HCT116 (cell line): ENCODE data around the gene CHTF8.

ENCODE experiments used
- CTCF ChIP-seq, 3 experiments: fragments of 200-600 bp in 1 of 3; sonication (generic) in 1 of 3; IDR thresholded peaks in 2 of 3; conservative IDR thresholded peaks in 1 of 3; 2 replicates each; pipeline ENCODE4 v1.5.1; 2012 to 2017; ENCODE audit warnings: low read depth in 2 of 3, low read length in 2 of 3, antibody characterized with exemption in 1 of 3, borderline replicate concordance in 1 of 3, control low read depth in 1 of 3, mild to moderate bottlenecking in 1 of 3, mixed read lengths in 1 of 3, mixed run types in 1 of 3, moderate library complexity in 1 of 3; ENCODE audit not compliant: insufficient read depth in 1 of 3
- EGR1 ChIP-seq: IDR thresholded peaks from 2 replicates; pipeline ENCODE4 v1.6.1; 2012; ENCODE audit warnings: low read depth
- EZH2 ChIP-seq: fragments of 200-600 bp; sonication (generic); IDR thresholded peaks from 2 replicates; pipeline ENCODE4 v1.6.1; 2017; ENCODE audit warnings: antibody characterized with exemption, mixed run types
- EZH2phosphoT487 ChIP-seq: fragments of 200-600 bp; IDR thresholded peaks from 2 replicates; pipeline ENCODE4 v1.6.1; 2018; ENCODE audit warnings: antibody characterized with exemption, borderline replicate concordance
- FOSL1 ChIP-seq: IDR thresholded peaks from 2 replicates; pipeline ENCODE4 v1.6.1; 2012; ENCODE audit warnings: low read depth
- POLR2A ChIP-seq: IDR thresholded peaks from 2 replicates; pipeline ENCODE4 v1.7.0; 2011; ENCODE audit warnings: borderline replicate concordance; ENCODE audit not compliant: insufficient read depth, insufficient read length; ENCODE audit errors: extremely low read depth
- POLR2AphosphoS5 ChIP-seq: IDR thresholded peaks from 2 replicates; pipeline ENCODE4 v1.6.1; 2011; ENCODE audit warnings: mild to moderate bottlenecking, low read depth, low read length, moderate library complexity
- REST ChIP-seq: IDR thresholded peaks from 2 replicates; pipeline ENCODE4 v1.6.1; 2012; ENCODE audit warnings: low read depth
- TCF7L2 ChIP-seq: IDR thresholded peaks from 2 replicates; pipeline ENCODE4 v1.7.0; 2011; ENCODE audit warnings: borderline replicate concordance, inconsistent platforms; ENCODE audit not compliant: insufficient read depth, insufficient read length; ENCODE audit errors: extremely low read depth
- ZFX ChIP-seq: fragments of 450-650 bp; IDR thresholded peaks from 2 replicates; pipeline ENCODE4 v1.6.1; 2017
- ZNF274 ChIP-seq: fragments of 200-500 bp; sonication (Bioruptor generic); IDR thresholded peaks from 2 replicates; pipeline ENCODE4 v1.6.1; 2014; ENCODE audit warnings: mild to moderate bottlenecking, low read depth, low read length, inconsistent platforms
- TF ChIP-seq, protein P1 (sequence below): IDR thresholded peaks from 2 replicates; pipeline ENCODE4 v1.6.1; 2012

GRCh38 chr16:69131839-69132423, 457 bp downstream of the CHTF8 start:
- TF ChIP-seq TCF7L2, result no peak
- TF ChIP-seq ZNF274, result no peak
- TF ChIP-seq POLR2A, result no peak
- no peak for TF ChIP-seq CTCF (IDR thresholded peaks at IDR 0.05 in 2 of 3, conservative IDR thresholded peaks at IDR 0.05 in 1 of 3; ENCODE audit: borderline replicate concordance in 1 of 3, insufficient read depth in 1 of 3, low read depth in 2 of 3, low read length in 2 of 3)
- TF ChIP-seq, protein P1, sequence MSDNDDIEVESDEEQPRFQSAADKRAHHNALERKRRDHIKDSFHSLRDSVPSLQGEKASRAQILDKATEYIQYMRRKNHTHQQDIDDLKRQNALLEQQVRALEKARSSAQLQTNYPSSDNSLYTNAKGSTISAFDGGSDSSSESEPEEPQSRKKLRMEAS, result no peak
- no peak for TF ChIP-seq EZH2
- no peak for TF ChIP-seq EZH2phosphoT487
- no peak for TF ChIP-seq POLR2AphosphoS5
- no peak for TF ChIP-seq REST
- no peak for TF ChIP-seq FOSL1
- no peak for TF ChIP-seq EGR1
- no peak for TF ChIP-seq ZFX
